ENCODE measurements around the gene BSG.

The BSG gene

GRCh38 chr19:610801-611480 is 38.5 kb downstream of the BSG start:
- TF ChIP-seq EZH2phosphoT487 (IDR thresholded peaks at IDR 0.05; ENCODE audit: borderline replicate concordance, low read length): no peak
- TF ChIP-seq, protein P1, sequence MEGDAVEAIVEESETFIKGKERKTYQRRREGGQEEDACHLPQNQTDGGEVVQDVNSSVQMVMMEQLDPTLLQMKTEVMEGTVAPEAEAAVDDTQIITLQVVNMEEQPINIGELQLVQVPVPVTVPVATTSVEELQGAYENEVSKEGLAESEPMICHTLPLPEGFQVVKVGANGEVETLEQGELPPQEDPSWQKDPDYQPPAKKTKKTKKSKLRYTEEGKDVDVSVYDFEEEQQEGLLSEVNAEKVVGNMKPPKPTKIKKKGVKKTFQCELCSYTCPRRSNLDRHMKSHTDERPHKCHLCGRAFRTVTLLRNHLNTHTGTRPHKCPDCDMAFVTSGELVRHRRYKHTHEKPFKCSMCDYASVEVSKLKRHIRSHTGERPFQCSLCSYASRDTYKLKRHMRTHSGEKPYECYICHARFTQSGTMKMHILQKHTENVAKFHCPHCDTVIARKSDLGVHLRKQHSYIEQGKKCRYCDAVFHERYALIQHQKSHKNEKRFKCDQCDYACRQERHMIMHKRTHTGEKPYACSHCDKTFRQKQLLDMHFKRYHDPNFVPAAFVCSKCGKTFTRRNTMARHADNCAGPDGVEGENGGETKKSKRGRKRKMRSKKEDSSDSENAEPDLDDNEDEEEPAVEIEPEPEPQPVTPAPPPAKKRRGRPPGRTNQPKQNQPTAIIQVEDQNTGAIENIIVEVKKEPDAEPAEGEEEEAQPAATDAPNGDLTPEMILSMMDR (IDR thresholded peaks at IDR 0.05; ENCODE audit: low read depth, low read length, poor library complexity, severe bottlenecking): no peak
- H3F3A ChIP-seq (ENCODE audit: control insufficient read depth, insufficient read depth): no peaks in the 10 kb centered on the region
- no peaks in the 10 kb centered on the region for H3K27me3 ChIP-seq (ENCODE audit: control insufficient read depth, low read length)
- no peaks in the 10 kb centered on the region for H3K9me2 ChIP-seq (replicated peaks; ENCODE audit: control insufficient read depth, low read length)
- H3K4me2 ChIP-seq (ENCODE audit: low read length): peak overlapping the region; percentile 30; the same call in 1 of the 2 replicates
- no peaks in the 10 kb centered on the region for H3K79me2 ChIP-seq (ENCODE audit: control insufficient read depth, low read length)
- H3K4me3 ChIP-seq (ENCODE audit: low read length): peak overlapping the region; percentile 20; the same call in 1 of the 2 replicates
- no peak overlapping the region for H3K27ac ChIP-seq (ENCODE audit: low read depth, low read length)
- peaks cover 14% of the 10 kb centered on the region for H3K4me1 ChIP-seq (ENCODE audit: control insufficient read depth, low read length)
- H4K20me1 ChIP-seq (ENCODE audit: control insufficient read depth, insufficient read depth, low read depth, low read length): no peaks in the 10 kb centered on the region
- H3K36me3 ChIP-seq (ENCODE audit: control insufficient read depth, low read length): peaks cover 9% of the 10 kb centered on the region
- no peaks in the 10 kb centered on the region for H3K9me3 ChIP-seq (ENCODE audit: control insufficient read depth, insufficient read depth, low read length)

DNA sequence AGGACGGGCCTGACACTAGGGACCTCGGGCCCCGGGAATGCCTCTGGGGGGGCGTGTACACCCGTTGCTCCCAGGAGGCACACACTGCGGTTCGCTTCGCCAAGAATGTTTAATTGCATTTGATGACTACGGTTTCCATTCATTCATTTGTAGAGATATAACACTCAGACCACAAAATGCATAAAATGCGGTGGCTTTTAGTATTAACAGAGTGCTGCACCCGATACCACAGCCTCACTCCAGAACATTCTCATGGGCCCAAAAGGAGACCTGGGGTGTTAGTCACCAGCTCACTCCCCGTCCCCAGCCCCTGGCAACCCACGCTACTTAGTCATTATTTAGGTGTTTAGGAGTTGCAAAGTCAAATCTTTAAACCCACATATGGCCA is 39.1 kb downstream of the BSG start:
- Histone ChIP-seq H3K36me3 (ENCODE audit: control insufficient read depth, low read length) (peaks cover 9% of the 10 kb centered on the region), H3K4me1 (ENCODE audit: control insufficient read depth, low read length) (peaks cover 14% of the 10 kb centered on the region), H3K9me2 (replicated peaks; ENCODE audit: control insufficient read depth, low read length) (no peaks in the 10 kb centered on the region), H3K79me2 (ENCODE audit: control insufficient read depth, low read length) (no peaks in the 10 kb centered on the region), H3F3A (ENCODE audit: control insufficient read depth, insufficient read depth) (no peaks in the 10 kb centered on the region), H3K27me3 (ENCODE audit: control insufficient read depth, low read length) (no peaks in the 10 kb centered on the region), H3K27ac (ENCODE audit: low read depth, low read length) (no peak overlapping the region), H3K4me3 (ENCODE audit: low read length) (no peak overlapping the region), H3K9me3 (ENCODE audit: control insufficient read depth, insufficient read depth, low read length) (no peaks in the 10 kb centered on the region), H3K4me2 (ENCODE audit: low read length) (no peak overlapping the region), H4K20me1 (ENCODE audit: control insufficient read depth, insufficient read depth, low read depth, low read length) (no peaks in the 10 kb centered on the region)
- TF ChIP-seq, protein P1 (IDR thresholded peaks at IDR 0.05; ENCODE audit: low read depth, low read length, poor library complexity, severe bottlenecking): no peak
- TF ChIP-seq EZH2phosphoT487 (IDR thresholded peaks at IDR 0.05; ENCODE audit: borderline replicate concordance, low read length): no peak

- TF ChIP-seq, protein P1 (IDR thresholded peaks at IDR 0.05; ENCODE audit: low read depth, low read length, poor library complexity, severe bottlenecking): no peak
- no peak for TF ChIP-seq EZH2phosphoT487 (IDR thresholded peaks at IDR 0.05; ENCODE audit: borderline replicate concordance, low read length)
- Histone ChIP-seq H3K27me3 (ENCODE audit: control insufficient read depth, low read length) (no peaks in the 10 kb centered on the region), H4K20me1 (ENCODE audit: control insufficient read depth, insufficient read depth, low read depth, low read length) (no peaks in the 10 kb centered on the region), H3K36me3 (ENCODE audit: control insufficient read depth, low read length) (peaks cover 11% of the 10 kb centered on the region), H3K9me3 (ENCODE audit: control insufficient read depth, insufficient read depth, low read length) (no peaks in the 10 kb centered on the region), H3K4me2 (ENCODE audit: low read length) (no peak overlapping the region), H3K9me2 (replicated peaks; ENCODE audit: control insufficient read depth, low read length) (no peaks in the 10 kb centered on the region), H3K4me3 (ENCODE audit: low read length) (no peak overlapping the region), H3K27ac (ENCODE audit: low read depth, low read length) (no peak overlapping the region), H3F3A (ENCODE audit: control insufficient read depth, insufficient read depth) (no peaks in the 10 kb centered on the region), H3K4me1 (ENCODE audit: control insufficient read depth, low read length) (peaks cover 14% of the 10 kb centered on the region), H3K79me2 (ENCODE audit: control insufficient read depth, low read length) (no peaks in the 10 kb centered on the region)
Observed at GRCh38 chr19:612941-613340, 40.5 kb downstream of the BSG start.
